Middle frontal gyrus (tissue), 1 donor: ENCODE data around the gene SPATA20.

Experiments used
- DNase-seq: peaks from one replicate; pipeline ENCODE4 v3.0.0-alpha.2; 2015; ENCODE audit warnings: low spot score; ENCODE audit errors: extremely low spot score

The SPATA20 gene

DNA sequence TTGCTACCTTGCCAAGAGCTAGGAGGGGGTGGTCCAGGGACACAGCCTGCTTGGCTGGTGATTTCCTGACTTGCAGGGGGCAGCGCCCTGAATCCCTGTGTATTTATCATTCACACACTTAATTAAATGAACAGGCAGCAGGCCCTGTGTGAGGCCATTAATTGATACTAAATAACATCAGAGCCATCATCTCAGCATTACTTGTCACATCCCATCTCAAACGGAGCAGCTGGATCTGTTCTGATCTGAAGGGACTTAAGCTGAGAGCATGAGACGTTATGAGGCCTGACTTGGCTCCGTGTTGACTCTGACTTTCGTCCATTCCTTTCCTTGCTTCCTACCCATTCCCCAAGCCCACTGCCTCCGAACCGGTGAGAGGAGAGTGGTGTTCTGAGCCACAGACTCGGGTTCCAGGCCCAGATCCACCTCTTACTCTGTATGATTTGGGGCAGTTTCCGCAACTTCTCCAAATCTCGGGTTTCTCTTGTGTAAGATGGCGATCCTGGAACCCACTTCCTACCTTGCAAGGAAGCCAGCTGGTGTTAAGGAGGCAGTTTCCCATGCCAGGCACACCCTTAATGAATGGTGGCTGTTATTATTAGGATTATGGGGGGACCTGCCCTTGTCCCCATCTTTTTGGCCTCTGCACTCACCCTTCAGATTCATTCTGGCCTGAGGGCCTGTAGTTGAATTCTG is 47.3 kb downstream of the SPATA20 start:
- no peak for DNase-seq

DNA sequence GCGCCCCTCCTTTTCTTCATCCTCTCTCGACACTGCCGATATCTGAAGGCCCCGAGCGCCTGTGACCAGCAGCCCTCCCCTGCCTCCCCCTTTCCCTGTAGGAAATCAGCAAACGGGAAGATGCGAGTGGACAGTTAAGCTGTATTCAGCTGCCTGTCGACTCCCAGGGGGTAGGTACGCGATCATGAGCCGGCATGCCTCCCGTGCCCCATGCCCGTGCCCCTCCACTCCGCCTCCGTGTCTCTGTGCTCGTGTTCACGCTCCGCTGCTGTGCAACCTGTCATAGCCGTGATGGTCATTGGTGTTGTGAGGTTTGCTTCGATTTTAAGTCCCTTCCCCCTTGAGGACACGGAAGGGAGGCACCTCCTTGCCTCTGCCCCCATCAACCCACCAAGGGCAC is 47.9 kb downstream of the SPATA20 start:
- no peak for DNase-seq

DNA sequence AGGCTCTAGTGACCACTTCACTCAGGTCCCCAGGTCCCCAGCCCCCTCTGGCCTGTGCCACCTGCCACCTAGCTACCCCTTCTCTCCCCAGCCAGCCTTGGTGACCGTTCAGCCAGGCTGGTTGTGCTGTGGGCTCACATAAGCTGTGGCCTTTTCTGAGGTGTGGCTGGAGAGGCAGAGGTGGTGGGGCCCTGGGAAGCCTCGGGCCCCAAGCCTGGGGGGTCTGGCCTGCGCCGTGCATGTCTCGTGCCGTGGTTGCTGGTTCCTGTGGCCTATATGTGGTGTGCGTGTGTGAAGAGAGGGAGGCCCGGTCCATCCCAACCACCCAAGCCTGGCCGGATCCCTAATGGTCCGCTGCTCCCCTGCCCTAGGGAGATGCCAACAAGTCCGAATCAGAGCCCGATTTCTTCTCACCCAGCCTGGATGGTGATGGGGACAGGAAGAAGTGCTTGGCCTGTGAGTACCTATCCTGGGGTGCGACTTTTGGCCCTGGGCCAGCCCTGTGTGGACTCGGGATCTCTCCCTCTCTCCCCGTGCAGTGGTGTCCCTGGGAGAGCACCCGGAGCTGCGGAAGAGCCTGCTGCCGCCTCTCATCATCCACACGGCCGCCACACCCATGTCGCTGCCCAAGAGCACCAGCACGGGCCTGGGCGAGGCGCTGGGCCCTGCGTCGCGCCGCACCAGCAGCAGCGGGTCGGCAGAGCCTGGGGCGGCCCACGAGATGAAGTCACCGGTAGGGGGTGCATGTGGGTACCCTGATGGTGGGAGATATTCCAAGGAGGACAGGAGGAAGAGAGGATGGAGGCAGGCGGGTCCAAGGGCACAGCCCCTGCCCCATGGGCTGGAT is 49.4 kb downstream of the SPATA20 start:
- no peak for DNase-seq

DNA sequence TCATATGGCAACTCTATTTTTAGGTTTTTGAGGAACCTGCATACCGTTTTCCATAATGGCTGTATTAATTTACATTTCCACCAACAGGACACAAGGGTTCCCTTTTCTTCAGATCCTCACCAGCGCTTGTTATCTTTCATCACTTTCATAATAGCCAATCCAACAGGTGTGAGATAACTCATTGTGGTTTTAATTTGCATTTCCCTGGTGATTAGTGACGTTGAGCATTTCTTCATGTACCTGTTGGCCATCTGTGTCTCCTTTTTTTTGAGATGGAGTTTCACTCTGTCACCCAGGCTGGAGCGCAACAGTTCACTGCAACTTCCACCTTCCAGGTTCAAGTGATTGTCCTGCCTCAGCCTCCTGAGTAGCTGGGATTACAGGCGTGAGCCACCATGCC is 51.5 kb downstream of the SPATA20 start:
- DNase-seq, result no peak

DNA sequence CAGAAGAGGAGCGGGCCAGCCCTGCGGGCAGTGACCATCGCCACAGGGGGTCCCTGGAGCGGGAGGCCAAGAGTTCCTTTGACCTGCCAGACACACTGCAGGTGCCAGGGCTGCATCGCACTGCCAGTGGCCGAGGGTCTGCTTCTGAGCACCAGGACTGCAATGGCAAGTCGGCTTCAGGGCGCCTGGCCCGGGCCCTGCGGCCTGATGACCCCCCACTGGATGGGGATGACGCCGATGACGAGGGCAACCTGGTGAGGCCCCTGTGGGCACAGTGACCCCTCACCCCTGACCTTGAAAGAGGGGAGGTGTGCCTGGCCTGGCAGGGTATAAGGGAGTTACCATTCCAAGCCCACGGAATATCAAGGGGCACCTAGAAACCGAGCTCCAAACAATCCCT is 52.6 kb downstream of the SPATA20 start:
- no peak for DNase-seq

DNA sequence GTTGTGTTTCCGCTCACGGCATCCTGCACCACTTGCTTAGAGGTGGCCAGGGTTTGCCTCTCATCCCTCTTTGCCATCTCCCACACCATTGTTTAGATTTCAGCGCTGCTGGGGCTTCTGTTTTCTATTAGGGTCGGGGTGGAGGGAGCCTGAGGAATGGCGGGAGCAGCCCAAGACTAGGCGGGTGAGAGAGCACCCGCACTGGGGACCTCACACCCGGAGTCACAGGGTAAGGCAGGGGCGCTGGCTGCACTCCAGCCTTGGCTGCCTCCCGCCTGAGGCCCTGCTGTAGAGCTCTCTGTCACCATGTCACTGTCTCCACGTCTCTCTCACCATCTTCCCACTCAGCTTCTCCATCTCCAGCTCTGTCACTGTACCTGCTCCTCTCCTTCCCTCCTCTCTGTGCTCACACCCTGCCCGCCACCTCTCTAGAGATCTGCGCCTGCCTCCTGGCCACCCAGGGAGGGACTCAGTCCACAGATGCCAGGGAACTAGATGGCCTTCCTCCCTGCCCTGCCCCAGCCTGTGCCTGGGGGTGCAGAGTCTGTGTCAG is 54.9 kb downstream of the SPATA20 start:
- DNase-seq, result no peak

DNA sequence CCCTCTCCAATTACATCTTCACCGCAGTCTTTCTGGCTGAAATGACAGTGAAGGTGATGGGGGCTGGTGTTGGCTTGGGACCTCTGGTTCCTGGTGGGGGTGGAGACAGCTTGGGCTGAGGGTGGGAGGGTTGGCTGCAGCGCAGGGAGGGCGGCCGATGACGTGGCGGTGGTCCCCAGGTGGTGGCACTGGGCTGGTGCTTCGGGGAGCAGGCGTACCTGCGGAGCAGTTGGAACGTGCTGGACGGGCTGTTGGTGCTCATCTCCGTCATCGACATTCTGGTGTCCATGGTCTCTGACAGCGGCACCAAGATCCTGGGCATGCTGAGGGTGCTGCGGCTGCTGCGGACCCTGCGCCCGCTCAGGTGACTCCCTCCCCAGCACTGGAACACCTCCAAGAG is 55.9 kb downstream of the SPATA20 start:
- DNase-seq, result no peak

DNA sequence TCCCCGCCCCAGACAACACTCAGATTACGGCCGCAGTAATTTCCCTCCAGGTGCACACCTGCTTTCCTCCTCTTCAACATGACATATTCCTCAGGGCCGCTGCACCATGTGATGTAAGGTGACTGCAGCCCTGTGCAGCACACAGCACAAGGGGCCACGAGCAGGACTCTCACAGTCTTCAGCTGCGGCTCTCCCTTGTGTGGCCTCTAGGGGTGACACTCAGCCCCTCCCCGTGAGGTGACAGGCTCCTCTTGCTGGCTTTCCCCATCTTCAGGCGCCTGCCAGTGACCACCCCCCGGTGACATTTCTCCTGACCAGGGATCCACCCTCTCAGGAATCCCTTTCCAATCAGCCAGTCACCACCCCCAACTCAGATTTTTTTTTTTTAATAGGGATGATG is 56.4 kb downstream of the SPATA20 start:
- no peak for DNase-seq

DNA sequence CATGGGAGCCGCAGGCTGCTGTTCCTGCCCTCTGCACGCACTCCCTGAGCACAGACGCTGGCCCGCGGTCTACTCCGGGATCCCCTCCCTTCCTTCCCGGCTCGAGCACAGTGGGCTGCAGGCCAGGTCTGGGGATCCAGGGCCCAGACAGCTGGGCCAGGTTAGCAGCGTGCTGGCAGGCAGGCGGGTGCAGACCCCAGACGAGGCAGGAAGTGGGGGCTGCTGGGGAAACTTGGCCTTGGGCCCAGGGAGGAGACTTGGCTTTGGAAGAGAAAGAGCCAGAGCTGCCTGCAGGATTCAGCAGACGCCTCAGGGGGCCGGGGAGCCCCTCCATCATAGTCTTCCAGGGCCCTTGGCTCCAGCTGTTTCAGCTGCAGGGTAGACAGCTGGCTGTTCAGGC is 57.5 kb downstream of the SPATA20 start:
- no peak for DNase-seq

DNA sequence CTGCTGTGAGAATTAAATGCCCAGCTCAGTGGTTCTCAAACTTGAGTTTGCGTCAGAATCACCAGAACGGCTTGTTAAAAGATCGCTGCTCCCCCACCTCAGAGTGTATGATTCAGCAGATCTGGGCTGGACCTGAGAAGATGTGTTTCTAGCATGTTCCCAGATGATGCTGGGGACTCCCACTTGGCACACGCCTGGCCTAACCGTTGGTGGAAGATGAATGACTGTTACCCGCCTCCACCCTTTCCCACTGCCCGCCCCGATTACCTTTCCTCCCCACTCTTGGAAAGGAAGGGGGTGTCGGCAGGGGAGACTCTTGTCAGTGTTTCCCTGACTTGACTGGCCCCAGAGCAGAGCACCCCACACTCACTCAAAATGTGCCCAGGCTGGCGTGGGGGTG is 58.5 kb downstream of the SPATA20 start:
- DNase-seq, result no peak
